ENCODE data around the gene LRRC37A2. TPM values are rescaled to one million over a fixed set of nuclear protein-coding genes. Genes with fewer than 3 reads are reported as not detected.
"Not testable (repeated sequence)": the region's sequence is repeated elsewhere in the genome, so short reads cannot be mapped to it uniquely, and the experiment has no call there.

LRRC37A2 gene
- 1.7 and 4.8 TPM in 2 replicates for total RNA-seq

- not testable (repeated sequence) for DNase-seq (ENCODE audit: extremely low read depth, low read depth, low spot score)
Observed at GRCh38 chr17:46512168-46512567, at the start of gene LRRC37A2. TSS of gene LRRC37A2 (plus strand) at chr17:46512468. CDS start at chr17:46512713, 245 bp downstream.

DNA sequence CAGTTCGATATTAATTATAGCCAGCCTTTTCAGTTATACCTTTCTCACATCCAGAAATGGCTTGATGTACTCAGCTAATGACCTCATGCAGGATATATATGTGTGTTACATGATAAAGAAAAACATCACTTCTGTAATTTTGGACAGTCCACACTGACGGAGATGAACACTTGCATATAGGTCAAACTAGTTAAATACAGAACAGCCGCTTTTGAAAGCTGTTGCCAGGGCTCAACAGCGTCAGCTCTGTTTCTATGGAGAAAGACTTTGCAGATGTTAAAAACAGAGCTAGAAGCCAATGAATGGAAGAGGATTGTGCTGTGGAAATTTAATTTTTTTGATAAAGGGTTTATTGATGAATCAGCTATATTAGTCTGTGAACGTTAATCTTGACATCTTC is 44.6 kb upstream of the LRRC37A2 start:
- not testable (repeated sequence) for DNase-seq (ENCODE audit: extremely low read depth, low read depth, low spot score)

DNA sequence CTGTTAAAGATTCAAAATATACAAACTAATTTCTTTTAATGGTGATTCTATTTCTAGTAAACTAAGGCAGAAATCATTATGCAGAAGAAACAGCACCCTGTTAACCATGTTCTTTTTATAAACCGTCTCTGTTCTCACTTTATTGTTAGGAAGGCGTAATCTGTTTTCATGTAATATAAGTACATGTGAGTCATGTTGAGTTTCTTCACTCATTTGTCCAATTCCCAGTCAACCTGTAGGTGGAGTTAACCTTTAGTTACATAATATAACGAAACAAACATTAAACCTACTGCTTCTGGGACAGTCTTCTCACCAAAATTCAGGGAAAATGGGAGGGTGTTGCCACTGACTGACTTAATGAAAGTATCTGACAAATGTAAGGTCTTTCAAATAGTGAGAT is 37.8 kb upstream of the LRRC37A2 start:
- not testable (repeated sequence) for DNase-seq (ENCODE audit: extremely low read depth, low read depth, low spot score)

- not testable (repeated sequence) for DNase-seq (ENCODE audit: extremely low read depth, low read depth, low spot score)
Observed at GRCh38 chr17:46475583-46475982, 36.7 kb upstream of the LRRC37A2 start.

DNA sequence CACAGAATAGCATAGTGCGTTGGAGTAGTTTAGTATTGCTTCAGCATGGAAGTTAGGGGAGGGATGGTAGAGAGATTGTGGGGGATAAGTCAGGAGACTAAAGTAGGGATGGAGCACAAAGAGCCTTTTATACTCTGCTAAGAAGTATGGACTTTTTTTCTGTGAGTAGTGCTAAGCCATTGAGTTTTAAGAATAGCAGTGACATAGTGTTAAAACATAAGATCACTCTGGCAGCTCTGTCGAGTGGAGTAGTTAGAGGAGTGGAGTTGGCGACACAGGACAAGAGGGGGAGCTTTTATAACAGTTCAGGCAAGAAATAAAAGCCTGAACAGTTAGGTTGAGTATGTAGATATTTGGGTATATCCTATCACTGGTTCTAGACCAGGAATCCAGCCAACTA is 33.4 kb upstream of the LRRC37A2 start:
- DNase-seq (ENCODE audit: extremely low read depth, low read depth, low spot score), result not testable (repeated sequence)

DNA sequence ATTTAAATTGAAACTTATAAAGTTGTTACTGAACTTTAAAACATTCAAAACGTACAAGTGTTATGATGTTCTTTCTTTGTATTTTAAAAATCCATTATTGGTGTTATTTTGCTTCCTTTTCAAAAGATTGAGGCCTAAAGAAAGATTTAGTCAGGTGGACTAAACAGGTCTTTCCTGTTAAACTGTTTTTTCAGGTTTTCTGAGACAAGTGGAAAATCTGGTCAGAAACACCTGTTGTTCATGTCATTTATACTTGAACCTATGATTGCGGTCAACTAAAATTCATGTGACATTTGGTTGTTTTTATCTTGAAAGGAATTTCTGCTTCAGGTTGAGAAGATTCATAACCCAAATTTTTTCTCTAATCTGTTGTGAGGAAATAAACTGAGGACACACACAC is 31.0 kb upstream of the LRRC37A2 start:
- not testable (repeated sequence) for DNase-seq (ENCODE audit: extremely low read depth, low read depth, low spot score)

GRCh38 chr17:46492021-46492420 is 20.2 kb upstream of the LRRC37A2 start:
- not testable (repeated sequence) for DNase-seq (ENCODE audit: extremely low read depth, low read depth, low spot score)

DNA sequence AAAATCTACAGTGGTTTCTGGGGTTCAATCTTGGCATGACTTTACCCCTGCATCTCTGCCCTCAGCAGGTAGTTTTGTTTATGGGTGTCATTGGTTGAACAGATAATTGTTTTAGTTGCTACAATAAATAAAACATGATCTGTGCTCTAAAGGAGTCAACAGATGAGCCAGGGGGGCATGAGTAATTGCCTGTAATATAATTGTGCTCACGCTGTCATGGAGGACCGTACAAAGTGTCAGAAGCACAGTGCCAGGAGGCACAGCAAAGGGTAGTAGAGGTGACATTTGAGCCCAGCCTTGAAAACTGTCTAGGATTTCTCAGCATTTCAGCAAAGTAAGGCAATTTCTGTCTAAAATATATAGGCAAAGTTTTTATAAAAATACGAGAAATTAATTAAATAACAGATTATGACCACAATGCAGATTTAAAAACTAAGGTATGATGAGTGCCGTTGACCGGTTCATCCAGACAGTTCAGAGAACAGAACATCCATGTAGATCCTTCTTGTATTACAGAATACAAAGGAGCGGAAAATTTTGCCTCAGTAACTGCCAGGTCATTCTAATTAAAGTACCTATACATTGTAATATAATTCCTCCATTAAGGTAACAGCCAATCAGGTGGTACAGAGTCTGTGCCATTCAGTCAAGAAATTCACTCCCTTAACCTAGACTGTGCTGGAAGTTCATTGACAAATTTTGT is 12.7 kb upstream of the LRRC37A2 start:
- not testable (repeated sequence) for DNase-seq (ENCODE audit: extremely low read depth, low read depth, low spot score)

DNA sequence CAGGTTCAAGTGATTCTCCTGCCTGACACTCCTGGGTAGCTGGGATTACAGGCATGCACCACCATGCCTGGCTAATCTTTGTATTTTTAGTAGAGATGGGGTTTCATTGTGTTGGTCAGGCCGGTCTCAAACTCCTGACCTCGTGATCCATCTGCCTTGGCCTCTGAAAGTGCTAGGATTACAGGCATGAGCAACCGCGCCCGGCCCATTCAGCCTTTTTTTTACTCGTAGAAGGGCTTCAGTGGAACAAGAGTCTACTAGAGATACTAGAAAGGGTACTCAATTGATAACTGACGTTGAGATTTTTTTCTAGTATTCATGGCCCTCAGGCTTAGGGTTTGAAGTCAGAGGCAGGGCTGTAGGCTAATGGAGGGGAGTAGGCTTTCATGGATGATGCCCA is 6.4 kb upstream of the LRRC37A2 start:
- DNase-seq (ENCODE audit: extremely low read depth, low read depth, low spot score), result not testable (repeated sequence)

DNA sequence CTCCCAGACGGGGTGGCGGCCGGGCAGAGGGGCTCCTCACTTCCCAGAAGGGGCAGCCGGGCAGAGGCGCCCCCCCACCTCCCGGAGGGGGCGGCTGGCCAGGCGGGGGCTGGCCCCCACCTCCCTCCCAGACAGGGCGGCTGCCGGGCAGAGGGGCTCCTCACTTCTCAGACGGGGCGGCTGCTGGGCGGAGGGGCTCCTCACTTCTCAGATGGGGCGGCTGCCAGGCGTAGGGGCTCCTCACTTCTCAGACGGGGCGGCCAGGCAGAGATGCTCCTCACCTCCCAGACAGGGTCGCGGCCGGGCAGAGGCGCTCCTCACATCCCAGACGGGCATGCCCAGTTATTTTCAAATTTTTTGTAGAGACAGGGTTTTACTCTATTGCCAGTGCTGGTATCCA is 22.4 kb downstream of the LRRC37A2 start:
- not testable (repeated sequence) for DNase-seq (ENCODE audit: extremely low read depth, low read depth, low spot score)

DNA sequence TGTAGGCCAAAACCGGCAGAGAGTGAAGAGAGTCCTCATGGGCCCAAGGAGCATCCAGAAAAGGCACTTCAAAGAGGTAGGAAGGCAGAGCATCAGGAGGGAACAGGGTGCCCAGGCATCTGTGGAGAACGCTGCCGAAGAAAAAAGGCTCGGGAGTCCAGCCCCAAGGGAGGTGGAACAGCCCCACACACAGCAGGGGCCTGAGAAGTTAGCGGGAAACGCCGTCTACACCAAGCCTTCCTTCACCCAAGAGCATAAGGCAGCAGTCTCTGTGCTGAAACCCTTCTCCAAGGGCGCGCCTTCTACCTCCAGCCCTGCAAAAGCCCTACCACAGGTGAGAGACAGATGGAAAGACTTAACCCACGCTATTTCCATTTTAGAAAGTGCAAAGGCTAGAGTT is 36.3 kb downstream of the LRRC37A2 start:
- not testable (repeated sequence) for DNase-seq (ENCODE audit: extremely low read depth, low read depth, low spot score)

DNA sequence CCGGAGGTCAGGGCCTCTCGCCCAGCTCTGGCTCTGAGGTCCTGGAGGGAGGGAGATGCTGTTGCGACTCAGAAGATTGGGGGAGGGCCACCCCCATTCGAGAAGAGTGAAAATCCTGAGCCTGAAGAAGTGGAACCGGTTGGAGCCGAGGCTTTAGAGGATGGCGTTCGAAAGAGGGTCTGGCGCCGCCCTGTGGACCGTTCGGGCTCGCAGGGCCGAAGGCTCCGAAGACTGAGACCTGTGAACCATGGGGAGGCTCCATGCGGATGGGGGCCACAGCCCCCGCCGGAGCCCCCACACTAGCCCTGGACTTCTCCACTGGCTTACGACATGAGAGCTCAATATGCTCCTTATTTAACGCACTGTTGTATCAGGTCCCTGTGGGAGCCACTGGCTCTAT is 46.9 kb downstream of the LRRC37A2 start:
- not testable (repeated sequence) for DNase-seq (ENCODE audit: extremely low read depth, low read depth, low spot score)

- not testable (repeated sequence) for DNase-seq (ENCODE audit: extremely low read depth, low read depth, low spot score)
Observed at GRCh38 chr17:46560048-46560447, 47.8 kb downstream of the LRRC37A2 start.

DNA sequence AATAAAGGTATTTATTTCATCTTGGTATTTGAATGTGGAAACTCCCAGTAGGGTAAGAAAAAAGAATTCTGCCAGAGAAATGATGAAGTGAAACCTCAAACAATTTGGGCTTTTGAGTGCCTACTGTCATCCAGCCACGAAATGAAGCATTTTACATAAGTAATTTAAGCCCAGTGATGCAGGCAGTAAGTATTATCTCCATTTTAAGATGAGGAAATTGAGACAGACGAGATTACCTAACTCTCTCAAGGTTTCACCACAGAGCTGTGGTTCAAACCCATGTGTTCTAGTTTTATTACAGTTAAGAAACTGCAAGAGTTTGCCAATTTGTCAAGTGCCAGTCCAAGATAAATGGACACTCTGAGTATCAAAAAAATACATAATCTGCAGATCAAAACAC is 54.0 kb downstream of the LRRC37A2 start:
- not testable (repeated sequence) for DNase-seq (ENCODE audit: extremely low read depth, low read depth, low spot score)

GRCh38 chr17:46566980-46567379 is 54.7 kb downstream of the LRRC37A2 start:
- not testable (repeated sequence) for DNase-seq (ENCODE audit: extremely low read depth, low read depth, low spot score)

- not testable (repeated sequence) for DNase-seq (ENCODE audit: extremely low read depth, low read depth, low spot score)
Observed at GRCh38 chr17:46571796-46572195, 59.5 kb downstream of the LRRC37A2 start.

GRCh38 chr17:46579083-46580075 is 67.1 kb downstream of the LRRC37A2 start, which contains the start of gene ARL17A:
TSS of gene ARL17A (minus strand) at chr17:46579691. CDS start at chr17:46576322, 3,369 bp downstream.
- DNase-seq (ENCODE audit: extremely low read depth, low read depth, low spot score), result not testable (repeated sequence)

GRCh38 chr17:46580082-46580481 is 67.8 kb downstream of the LRRC37A2 start:
- not testable (repeated sequence) for DNase-seq (ENCODE audit: extremely low read depth, low read depth, low spot score)

DNA sequence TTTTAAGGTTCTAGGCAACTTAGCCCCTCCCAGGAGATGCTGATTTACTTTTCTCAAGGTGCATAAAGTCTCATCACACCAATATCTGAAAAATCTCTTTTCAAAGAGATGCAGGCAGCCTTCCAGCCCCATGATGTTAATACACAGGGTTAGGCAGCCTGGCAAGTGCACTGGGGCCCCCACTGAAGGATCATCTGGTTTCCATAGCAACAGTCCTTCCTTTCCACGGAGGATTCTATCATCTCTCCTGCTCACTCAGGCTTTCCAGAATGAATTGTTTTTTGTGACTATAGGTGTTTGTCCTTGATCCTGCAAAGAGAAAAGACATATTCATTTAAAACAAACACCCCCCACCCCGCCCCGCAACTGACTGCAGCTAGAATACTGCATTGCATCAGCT is 73.2 kb downstream of the LRRC37A2 start:
- not testable (repeated sequence) for DNase-seq (ENCODE audit: extremely low read depth, low read depth, low spot score)

- DNase-seq (ENCODE audit: extremely low read depth, low read depth, low spot score), result not testable (repeated sequence)
Observed at GRCh38 chr17:46590157-46591146, 78.2 kb downstream of the LRRC37A2 start, which contains the start of gene NSF. TSS of gene NSF (plus strand) at chr17:46590669. CDS start at chr17:46590776, 107 bp downstream.

Measured in glomerular endothelial cell (primary cell).